ENCODE measurements around the gene CA5B.
A peak's percentile ranks its signal among the peaks of the same experiment; 100 is the strongest.

CA5B gene

DNA sequence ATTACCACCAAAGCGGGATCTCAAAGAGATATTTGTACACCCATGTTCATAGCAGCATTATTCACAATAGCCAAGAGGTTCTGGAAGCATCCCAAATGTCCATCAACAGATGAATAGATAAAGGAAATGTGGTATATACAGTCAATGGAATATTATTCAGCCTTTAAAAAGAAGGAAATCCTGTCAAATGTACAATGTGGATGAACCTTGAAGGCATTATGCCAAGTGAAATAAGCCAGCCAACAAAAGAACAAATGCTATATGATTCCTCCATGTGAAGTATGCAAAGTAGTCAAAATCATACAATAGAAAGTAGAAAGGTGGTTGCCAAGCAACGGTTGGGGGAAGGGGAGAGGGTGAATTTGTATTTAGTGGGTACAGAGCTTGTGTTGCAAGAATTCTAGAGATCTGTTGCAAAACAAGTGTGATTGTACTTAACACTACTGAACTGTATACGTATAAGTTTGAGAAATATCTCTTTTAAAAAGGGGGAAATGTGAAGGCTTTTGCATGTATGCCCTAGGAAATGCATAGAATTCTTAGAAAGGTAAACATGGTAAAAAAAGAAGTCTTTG, 47.2 kb downstream of the CA5B start:
- H3K27ac ChIP-seq (ENCODE audit: low read depth, low read length, severe bottlenecking): no peak overlapping the region
- no peaks in the 10 kb centered on the region for H3K9me3 ChIP-seq (ENCODE audit: control insufficient read depth, low read length)
- H3K4me3 ChIP-seq (ENCODE audit: extremely low read depth, insufficient read depth, low read length, poor library complexity, severe bottlenecking): no peak overlapping the region
- H3K36me3 ChIP-seq (ENCODE audit: control insufficient read depth, insufficient read depth, low read length): no peaks in the 10 kb centered on the region
- 88% methylated on average over 1 of the region's 3 CpGs; no CpG with 5 or more reads in 1 of the 2 experiments for WGBS, 2 experiments (ENCODE audit: insufficient coverage in 2 of 2)
- H3K4me1 ChIP-seq (ENCODE audit: control insufficient read depth, insufficient read depth, low read length, poor library complexity, severe bottlenecking): no peaks in the 10 kb centered on the region

GRCh38 chrX:15786915-15787314, 48.8 kb downstream of the CA5B start:
- no peaks in the 10 kb centered on the region for H3K4me1 ChIP-seq (ENCODE audit: control insufficient read depth, insufficient read depth, low read length, poor library complexity, severe bottlenecking)
- no peaks in the 10 kb centered on the region for H3K36me3 ChIP-seq (ENCODE audit: control insufficient read depth, insufficient read depth, low read length)
- no peak overlapping the region for H3K27ac ChIP-seq (ENCODE audit: low read depth, low read length, severe bottlenecking)
- H3K4me3 ChIP-seq (ENCODE audit: extremely low read depth, insufficient read depth, low read length, poor library complexity, severe bottlenecking): no peak overlapping the region
- no peaks in the 10 kb centered on the region for H3K9me3 ChIP-seq (ENCODE audit: control insufficient read depth, low read length)
- WGBS, 2 experiments (ENCODE audit: insufficient coverage in 2 of 2): no CpG with 5 or more reads among the region's 3 CpGs

GRCh38 chrX:15789979-15790768, 52.1 kb downstream of the CA5B start, which contains the start of gene ZRSR2:
TSS of gene ZRSR2 (plus strand) at chrX:15790484. CDS start at chrX:15790496, 12 bp downstream.
- Histone ChIP-seq H3K4me1 (ENCODE audit: control insufficient read depth, insufficient read depth, low read length, poor library complexity, severe bottlenecking) (no peaks in the 10 kb centered on the region), H3K4me3 (ENCODE audit: extremely low read depth, insufficient read depth, low read length, poor library complexity, severe bottlenecking) (peak within 1 kb of the TSS; percentile 58), H3K9me3 (ENCODE audit: control insufficient read depth, low read length) (no peaks in the 10 kb centered on the region), H3K36me3 (ENCODE audit: control insufficient read depth, insufficient read depth, low read length) (peaks cover 13% of the 10 kb centered on the region), H3K27ac (ENCODE audit: low read depth, low read length, severe bottlenecking) (no peak within 1 kb of the TSS)
- 1 to 7% methylated on average over 11 to 42 of the region's 55 CpGs for WGBS, 2 experiments (ENCODE audit: insufficient coverage in 2 of 2)

GRCh38 chrX:15790769-15791290, 52.8 kb downstream of the CA5B start:
- peaks cover 14% of the 10 kb centered on the region for H3K36me3 ChIP-seq (ENCODE audit: control insufficient read depth, insufficient read depth, low read length)
- 0% methylated on average over 1 of the region's 15 CpGs; no CpG with 5 or more reads in 1 of the 2 experiments for WGBS, 2 experiments (ENCODE audit: insufficient coverage in 2 of 2)
- H3K4me3 ChIP-seq (ENCODE audit: extremely low read depth, insufficient read depth, low read length, poor library complexity, severe bottlenecking): peak overlapping the region; percentile 58
- H3K9me3 ChIP-seq (ENCODE audit: control insufficient read depth, low read length): no peaks in the 10 kb centered on the region
- no peak overlapping the region for H3K27ac ChIP-seq (ENCODE audit: low read depth, low read length, severe bottlenecking)
- H3K4me1 ChIP-seq (ENCODE audit: control insufficient read depth, insufficient read depth, low read length, poor library complexity, severe bottlenecking): no peaks in the 10 kb centered on the region

GRCh38 chrX:15797707-15798106, 59.6 kb downstream of the CA5B start:
- Histone ChIP-seq H3K27ac (ENCODE audit: low read depth, low read length, severe bottlenecking) (no peak overlapping the region), H3K4me3 (ENCODE audit: extremely low read depth, insufficient read depth, low read length, poor library complexity, severe bottlenecking) (no peak overlapping the region), H3K36me3 (ENCODE audit: control insufficient read depth, insufficient read depth, low read length) (peaks cover 28% of the 10 kb centered on the region), H3K4me1 (ENCODE audit: control insufficient read depth, insufficient read depth, low read length, poor library complexity, severe bottlenecking) (no peaks in the 10 kb centered on the region), H3K9me3 (ENCODE audit: control insufficient read depth, low read length) (no peaks in the 10 kb centered on the region)
- WGBS, 2 experiments (ENCODE audit: insufficient coverage in 2 of 2): no CpG with 5 or more reads among the region's 4 CpGs

GRCh38 chrX:15804563-15804962, 66.5 kb downstream of the CA5B start:
- Histone ChIP-seq H3K27ac (ENCODE audit: low read depth, low read length, severe bottlenecking) (no peak overlapping the region), H3K9me3 (ENCODE audit: control insufficient read depth, low read length) (no peaks in the 10 kb centered on the region), H3K4me1 (ENCODE audit: control insufficient read depth, insufficient read depth, low read length, poor library complexity, severe bottlenecking) (no peaks in the 10 kb centered on the region), H3K36me3 (ENCODE audit: control insufficient read depth, insufficient read depth, low read length) (peaks cover 22% of the 10 kb centered on the region), H3K4me3 (ENCODE audit: extremely low read depth, insufficient read depth, low read length, poor library complexity, severe bottlenecking) (no peak overlapping the region)

GRCh38 chrX:15808254-15808653, 70.2 kb downstream of the CA5B start:
- Histone ChIP-seq H3K27ac (ENCODE audit: low read depth, low read length, severe bottlenecking) (no peak overlapping the region), H3K4me1 (ENCODE audit: control insufficient read depth, insufficient read depth, low read length, poor library complexity, severe bottlenecking) (no peaks in the 10 kb centered on the region), H3K4me3 (ENCODE audit: extremely low read depth, insufficient read depth, low read length, poor library complexity, severe bottlenecking) (no peak overlapping the region), H3K36me3 (ENCODE audit: control insufficient read depth, insufficient read depth, low read length) (peaks cover 27% of the 10 kb centered on the region), H3K9me3 (ENCODE audit: control insufficient read depth, low read length) (no peaks in the 10 kb centered on the region)
- WGBS, 2 experiments (ENCODE audit: insufficient coverage in 2 of 2): no CpG with 5 or more reads among the region's 4 CpGs

DNA sequence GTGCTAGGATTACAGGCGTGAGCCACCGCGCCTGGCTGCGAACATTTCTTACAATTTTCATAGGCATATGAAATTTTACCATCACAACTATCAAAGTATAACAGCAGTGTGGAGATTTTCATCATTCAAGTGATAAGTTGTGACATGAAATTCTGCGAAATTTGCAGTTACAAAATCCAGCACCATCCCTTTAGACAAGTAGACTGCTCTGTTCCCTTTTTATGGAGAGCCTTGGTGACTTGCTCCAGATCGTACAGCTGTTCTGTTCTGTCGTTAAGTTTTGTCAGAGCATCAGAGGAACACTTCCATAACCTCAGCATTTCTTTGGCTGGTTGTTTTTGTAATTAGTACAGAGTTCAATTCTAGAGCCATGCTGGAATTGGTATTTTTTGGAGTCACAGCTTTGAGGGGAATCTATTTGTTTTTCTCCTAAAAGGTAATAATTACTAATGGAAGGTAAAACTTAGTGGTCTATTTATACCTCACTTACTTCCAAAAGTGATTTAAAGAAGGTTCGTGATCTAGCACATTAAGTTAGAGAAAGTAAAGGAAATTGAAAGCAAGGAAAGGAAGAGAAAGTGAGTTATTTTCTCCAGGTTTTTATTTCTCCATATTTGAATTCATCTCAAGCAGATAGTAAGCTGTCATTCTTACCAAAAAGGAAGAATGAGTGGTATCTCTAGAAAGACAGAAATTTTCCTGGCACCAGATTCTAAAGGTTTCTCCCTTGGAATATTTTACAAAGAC, 74.3 kb downstream of the CA5B start:
- no peaks in the 10 kb centered on the region for H3K9me3 ChIP-seq (ENCODE audit: control insufficient read depth, low read length)
- H3K4me1 ChIP-seq (ENCODE audit: control insufficient read depth, insufficient read depth, low read length, poor library complexity, severe bottlenecking): peaks cover 9% of the 10 kb centered on the region
- WGBS, 2 experiments (ENCODE audit: insufficient coverage in 2 of 2): no CpG with 5 or more reads among the region's 8 CpGs
- H3K4me3 ChIP-seq (ENCODE audit: extremely low read depth, insufficient read depth, low read length, poor library complexity, severe bottlenecking): no peak overlapping the region
- H3K27ac ChIP-seq (ENCODE audit: low read depth, low read length, severe bottlenecking): no peak overlapping the region
- H3K36me3 ChIP-seq (ENCODE audit: control insufficient read depth, insufficient read depth, low read length): peaks cover 20% of the 10 kb centered on the region

DNA sequence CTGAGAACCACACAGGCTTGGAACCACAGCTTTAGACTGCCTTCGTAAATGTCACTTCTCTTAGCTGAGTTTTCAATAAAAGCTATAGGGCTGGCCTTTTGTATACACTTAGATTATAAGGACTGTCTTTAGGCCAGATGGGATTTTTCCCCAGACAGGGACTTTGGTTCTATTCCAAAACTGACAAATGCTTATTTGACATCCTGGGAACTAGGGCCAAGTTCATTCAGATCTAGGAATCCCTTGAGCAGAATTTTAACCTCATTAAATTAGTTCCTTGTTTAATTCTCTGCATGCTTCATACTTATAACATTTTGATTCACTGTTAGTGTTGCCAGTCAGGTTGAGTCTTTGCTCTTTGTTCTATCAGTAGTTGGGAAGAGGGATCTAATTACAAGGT, 75.3 kb downstream of the CA5B start:
- H3K27ac ChIP-seq (ENCODE audit: low read depth, low read length, severe bottlenecking): no peak overlapping the region
- WGBS, 2 experiments (ENCODE audit: insufficient coverage in 2 of 2): no CpG with 5 or more reads among the region's 1 CpG
- peaks cover 9% of the 10 kb centered on the region for H3K4me1 ChIP-seq (ENCODE audit: control insufficient read depth, insufficient read depth, low read length, poor library complexity, severe bottlenecking)
- H3K4me3 ChIP-seq (ENCODE audit: extremely low read depth, insufficient read depth, low read length, poor library complexity, severe bottlenecking): no peak overlapping the region
- no peaks in the 10 kb centered on the region for H3K9me3 ChIP-seq (ENCODE audit: control insufficient read depth, low read length)
- H3K36me3 ChIP-seq (ENCODE audit: control insufficient read depth, insufficient read depth, low read length): peaks cover 16% of the 10 kb centered on the region

- 100% methylated on average over 1 of the region's 6 CpGs; no CpG with 5 or more reads in 1 of the 2 experiments for WGBS, 2 experiments (ENCODE audit: insufficient coverage in 2 of 2)
- Histone ChIP-seq H3K27ac (ENCODE audit: low read depth, low read length, severe bottlenecking) (no peak overlapping the region), H3K4me3 (ENCODE audit: extremely low read depth, insufficient read depth, low read length, poor library complexity, severe bottlenecking) (no peak overlapping the region), H3K36me3 (ENCODE audit: control insufficient read depth, insufficient read depth, low read length) (peaks cover 18% of the 10 kb centered on the region), H3K9me3 (ENCODE audit: control insufficient read depth, low read length) (no peaks in the 10 kb centered on the region), H3K4me1 (ENCODE audit: control insufficient read depth, insufficient read depth, low read length, poor library complexity, severe bottlenecking) (peaks cover 9% of the 10 kb centered on the region)
Measured at GRCh38 chrX:15814771-15815365, 76.8 kb downstream of the CA5B start.

Data from mesodermal cell (in vitro differentiated cells).